GM21737 (cell line): ENCODE measurements around the gene PDIA5.
"Not testable (repeated sequence)": the region's sequence is repeated elsewhere in the genome, so short reads cannot be mapped to it uniquely, and the experiment has no call there.

Experiments used
- ATAC-seq: cut with Tn5 transposase; IDR thresholded peaks from one replicate; pipeline ENCODE4 v1.9.1; 2021; ENCODE audit warnings: mild to moderate bottlenecking, moderate library complexity; ENCODE audit not compliant: unreplicated experiment

Gene PDIA5

DNA sequence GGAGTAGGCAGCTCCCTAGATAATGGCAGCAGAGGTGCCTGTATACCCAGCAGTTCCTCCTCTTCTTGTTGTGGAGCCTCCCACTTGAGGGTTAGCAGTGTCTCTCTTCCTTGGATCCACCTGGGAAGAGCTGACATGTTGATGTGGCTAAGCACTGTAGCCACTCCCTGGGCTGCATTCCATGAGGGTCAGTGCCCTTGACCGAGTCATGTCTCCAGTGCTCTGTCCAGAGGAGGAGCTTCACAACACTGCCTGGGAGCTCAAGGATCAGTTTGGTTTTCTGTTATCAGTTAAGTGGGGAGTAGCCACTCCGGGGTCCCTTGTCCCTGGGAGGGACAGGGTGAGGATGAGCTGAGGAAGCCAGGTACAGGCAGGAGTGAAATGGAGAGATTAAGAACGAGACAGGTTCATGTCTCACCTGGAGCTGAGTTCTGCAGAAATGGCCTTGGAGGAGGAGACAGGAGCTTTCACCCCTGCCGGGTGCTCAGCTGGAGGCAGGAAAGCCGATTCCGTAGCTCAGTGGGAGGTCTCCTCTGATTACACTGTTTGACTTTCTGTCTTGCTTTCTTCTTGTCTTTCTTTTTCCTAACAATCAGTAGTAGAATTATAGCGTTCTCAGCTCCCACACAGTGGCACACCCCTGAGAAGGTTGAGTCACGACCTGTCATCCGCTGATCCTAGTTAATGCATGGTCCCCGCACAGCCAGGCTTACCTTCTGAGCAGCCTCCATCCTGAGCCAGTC lies 77.0 kb downstream of the PDIA5 start:
- no peak for ATAC-seq

DNA sequence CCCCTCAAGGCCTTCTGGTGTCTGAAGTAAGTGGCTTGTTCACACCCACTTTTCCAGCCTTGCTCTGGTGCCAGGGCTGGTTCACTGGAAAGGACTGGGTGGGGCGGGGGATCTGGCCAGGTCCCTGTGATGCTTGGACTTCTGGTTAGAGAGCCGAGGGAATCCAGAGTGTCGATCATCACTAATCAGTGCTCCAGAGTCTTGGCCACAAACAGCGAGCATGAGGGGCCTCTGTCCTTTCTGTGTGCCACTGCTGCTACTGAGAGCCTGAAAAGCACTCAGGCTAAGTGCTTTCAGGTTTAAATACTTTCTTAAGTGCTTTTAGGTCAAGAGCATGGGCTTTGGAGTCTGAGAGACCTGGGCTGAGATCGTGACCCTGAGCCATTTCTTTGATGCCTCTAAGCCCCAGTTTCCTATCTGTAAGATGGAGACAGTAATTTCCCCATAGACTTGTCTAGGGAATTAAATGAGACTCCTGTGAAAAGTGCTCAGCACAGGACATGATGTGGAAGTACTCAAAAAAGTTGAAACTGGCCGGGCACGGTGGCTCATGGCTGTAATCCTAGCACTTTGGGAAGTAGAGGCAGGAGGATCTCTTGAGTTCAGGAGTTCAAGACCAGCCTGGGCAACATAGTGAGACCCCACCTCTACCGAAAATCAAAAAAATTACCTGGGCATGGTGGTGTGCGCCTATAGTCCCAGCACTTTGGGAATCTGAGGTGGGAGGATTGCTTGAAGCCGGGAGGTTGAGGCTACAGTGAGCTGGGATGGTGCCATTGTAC lies 81.1 kb downstream of the PDIA5 start:
- ATAC-seq = no peak

DNA sequence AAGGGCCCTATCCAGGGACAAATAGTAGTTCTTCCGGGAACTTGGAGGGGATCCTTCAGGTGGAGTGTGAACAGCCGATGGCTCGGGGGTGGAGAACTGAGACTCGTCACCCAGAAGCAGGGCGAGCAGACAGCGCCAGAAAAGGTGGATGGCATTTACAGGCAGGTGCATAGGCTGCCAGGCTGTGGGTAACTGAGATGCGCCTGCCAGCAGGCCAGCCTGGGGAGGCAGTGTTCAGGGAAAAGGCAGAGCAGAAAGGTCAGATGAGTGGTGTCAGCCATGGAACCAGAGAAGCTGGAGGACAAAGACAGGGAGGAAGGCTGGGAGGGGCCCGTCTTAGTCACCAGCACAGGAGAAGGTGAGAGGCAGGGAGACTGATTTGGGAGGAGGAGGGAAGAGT lies 81.9 kb downstream of the PDIA5 start:
- no peak for ATAC-seq

DNA sequence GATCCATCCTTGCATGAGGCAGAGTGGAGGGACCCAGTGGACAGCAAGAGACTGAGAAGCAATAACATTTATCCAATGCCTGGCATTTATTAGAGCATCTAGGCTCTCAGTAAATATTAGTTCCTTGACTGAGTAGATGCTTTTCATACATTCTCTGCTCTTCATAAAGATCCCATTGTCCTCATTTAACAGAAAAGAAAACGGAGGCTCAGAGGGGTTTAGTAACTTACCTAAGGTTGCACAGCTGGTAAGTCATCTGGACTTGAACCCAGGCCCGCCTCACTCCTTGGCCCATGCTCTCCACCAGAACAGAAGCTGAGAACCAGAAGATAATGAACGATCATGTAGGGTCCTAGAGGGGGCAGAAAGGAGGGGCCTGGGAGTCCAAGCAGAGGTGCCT lies 82.7 kb downstream of the PDIA5 start:
- ATAC-seq = no peak

DNA sequence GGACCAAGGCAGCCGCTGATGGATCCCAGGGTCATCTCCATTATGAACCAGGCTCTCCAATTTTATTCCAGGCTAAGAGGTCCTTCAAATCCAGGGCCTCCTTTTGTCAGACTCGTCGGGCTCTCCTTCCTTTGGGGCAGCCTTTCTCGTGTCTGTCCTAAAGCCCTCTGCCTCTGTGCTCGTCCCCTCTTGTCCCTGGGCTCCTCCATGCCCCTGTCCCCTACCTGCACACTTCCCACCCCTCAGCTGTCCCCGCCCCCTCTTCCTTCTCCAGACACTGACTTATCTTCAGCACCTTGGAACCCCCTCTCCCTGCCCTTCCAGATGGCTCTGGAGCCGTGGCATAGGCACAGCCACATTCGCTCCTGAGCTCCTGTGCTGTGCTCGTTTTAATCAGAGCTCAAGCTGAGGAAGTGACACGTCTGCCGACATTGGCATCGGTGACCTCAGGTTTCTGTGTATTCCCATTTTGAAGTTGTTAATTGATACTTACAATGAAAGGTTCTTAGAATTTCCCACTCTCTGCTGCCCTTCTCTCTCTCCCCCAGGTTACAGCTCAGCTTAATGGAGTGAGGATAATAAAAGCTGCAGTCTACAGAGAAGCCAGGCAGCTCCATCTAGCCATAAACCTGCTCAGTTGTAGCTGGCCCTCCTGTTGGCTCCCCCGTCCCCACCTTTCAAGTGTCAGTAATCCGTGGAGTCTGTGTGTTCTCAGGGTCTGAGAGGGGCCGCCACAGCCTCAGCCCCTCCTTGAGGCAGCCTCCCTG lies 83.8 kb downstream of the PDIA5 start:
- no peak for ATAC-seq

DNA sequence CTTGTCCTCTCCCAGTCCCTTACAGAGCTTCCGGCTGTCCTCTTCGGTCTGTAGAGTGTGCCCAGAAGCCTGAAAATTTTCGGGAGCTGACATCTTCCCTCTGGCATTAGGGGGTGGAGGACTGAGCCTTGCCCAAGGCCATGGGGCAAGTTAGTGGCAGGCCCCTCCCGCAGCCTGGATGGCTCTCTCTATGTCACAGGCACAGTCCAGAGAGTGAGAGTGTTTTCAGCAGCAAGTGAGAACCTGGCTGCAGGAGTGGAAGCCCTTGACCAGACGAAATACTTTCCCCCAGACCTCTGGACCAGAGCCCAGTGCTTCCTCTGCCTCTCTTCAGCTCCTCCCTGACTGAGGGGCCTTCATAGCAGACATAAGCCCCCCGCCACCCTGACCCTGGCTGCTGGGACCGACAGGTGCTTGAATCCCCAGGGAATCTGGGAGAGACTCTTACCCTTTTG lies 84.5 kb downstream of the PDIA5 start:
- no peak for ATAC-seq

DNA sequence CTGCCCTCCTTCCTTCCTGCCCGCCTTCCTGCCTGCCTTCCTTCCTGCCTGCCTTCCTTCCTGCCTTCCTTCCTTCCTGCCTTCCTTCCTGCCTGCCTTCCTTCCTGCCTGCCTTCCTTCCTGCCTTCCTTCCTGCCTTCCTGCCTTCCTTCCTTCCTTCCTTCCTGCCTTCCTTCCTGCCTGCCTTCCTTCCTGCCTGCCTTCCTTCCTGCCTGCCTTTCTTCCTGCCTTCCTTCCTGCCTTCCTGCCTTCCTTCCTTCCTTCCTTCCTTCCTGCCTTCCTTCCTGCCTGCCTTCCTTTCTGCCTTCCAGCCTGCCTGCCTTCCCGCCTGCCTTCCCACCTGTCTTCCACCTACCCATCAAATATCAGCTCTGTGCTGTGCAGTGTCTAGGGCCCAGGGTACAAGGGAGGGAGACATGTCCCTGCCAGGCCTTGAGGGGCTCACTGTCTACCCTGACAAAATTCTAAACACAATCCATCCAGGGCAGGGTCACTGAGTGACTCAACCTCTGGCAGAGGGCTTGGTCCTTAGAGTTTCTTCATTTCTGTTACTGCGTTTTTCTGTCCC lies 85.1 kb downstream of the PDIA5 start:
- ATAC-seq = not testable (repeated sequence)

DNA sequence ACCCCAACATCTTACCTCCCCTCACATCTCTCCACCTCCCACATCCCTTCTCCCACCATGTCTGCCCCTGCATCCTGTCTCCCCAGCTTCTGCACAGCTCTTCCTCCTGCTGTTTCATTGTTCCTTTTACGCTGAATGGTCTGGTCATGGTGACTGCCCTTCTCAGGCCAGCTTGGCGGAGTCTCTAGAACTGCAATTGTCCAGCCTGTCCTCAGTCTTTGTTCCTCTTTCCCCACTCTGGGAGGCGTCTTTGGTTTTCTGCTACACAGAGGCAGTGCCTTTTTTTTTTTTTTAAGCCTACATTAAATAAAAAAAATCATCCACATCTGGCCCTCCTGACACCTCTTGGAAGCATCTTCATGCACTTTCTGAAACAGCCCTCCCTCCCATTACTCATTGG lies 85.9 kb downstream of the PDIA5 start:
- ATAC-seq = no peak

DNA sequence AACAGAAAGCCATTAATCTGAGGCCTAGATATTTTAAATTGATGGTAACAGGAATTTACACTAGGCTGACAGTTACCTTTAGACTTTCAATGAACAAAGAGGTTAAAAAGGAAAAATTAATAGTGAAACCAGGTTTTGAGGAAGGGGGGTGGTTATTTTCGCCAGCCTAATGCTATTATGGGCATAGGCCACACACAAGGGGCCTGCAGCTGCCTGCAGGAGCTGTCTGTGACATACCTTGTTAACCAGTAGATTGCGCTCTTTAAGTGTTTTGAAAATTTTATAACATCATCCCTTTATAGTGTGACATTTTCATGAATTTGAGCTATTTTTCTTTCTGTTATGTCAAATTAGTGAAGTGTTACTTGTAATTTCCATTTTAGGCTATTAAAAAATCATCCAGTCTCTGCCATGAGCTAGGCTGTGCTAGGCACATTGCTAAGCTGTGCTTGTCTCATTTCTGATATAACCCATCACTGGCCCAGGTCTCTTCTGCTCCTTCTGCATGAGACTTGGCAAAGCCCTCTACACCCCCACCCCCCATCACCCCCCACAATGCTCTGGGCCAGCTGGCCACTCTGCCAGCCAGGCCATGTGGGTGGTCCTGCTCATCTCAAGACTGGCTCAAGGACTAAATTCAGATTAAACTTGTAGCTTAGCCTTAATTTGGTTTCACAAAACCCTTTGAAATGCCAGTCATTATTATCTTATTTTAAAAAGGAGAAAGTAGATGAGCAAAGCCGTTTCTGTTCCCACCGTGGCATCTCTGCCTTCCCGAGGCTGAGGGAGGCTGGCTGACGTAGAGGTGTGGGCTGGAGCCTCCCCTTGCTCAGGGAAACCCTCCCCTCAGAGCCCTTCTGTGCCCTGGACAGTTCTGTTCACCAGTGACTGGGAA lies 86.5 kb downstream of the PDIA5 start:
- no peak for ATAC-seq

DNA sequence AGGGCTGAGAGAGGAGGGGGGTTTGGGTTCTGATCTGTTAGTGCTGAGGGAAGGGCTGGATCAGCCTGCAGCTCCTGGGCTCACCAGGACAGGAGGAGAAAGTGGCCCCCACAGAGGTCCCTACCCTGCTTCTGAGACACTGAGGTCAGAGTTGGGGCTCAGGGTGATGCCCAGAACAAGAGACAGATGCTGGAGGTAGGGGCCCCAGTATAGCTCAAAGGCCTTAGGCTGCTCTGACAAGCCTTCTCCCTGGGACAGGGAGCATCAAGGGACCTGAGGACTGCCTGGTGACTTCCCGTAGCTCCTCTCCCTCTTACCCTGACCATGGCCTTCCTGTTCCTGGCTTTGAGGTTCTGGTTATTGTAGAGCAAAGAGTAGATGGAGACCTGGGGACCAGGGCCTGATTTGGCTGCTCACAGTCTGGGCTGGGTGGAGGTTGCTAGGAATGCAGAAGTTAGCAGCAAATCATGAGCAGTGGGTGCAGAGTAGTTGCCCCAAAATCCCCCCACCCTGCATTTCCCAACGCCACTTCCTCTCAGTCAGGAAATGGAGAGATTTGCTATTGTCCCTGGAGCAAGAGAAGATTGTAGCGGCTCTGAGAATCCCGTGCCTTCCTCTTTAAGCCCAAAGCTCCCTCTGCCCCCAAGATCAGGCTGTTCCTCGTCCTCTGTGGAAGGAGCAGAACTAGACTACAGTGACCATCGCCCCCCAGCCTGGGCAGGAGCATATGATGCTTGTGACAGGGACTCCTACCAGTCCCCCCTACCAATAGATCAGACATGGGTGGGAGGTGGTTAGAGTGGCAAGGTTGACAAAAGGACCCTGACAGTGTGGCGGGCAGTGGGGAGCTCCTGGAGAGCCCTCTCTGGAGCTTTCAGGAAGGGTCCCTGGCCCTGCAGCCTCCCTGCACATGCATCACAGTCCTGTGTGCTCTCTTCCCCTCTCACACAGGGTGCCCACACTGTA lies 87.5 kb downstream of the PDIA5 start:
- no peak for ATAC-seq

DNA sequence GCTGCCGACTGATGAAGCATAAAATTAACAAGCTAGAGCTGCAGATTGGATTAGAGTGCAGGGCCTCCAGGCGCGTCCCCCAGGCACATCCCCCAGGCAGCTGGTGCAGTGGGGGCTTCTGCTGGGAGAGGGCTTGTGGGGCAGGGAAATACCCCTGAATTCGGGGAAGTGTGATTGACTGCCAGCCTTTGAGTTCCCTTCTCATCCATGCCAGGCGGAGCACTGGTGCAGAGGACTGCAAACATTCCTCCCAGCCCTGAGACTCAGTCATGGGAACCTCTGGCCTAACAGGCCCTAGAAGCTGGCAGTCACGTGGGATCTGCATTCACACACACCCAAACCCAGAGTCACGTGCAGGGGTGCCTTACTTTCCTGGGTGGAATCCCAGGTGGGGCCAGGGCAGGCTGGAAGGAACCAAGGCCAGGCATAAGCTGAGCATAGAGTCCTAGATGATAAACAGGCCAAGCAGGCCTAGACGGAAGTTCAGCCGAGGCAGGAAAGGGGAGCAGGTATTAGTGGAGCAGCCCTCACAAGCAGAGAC lies 88.7 kb downstream of the PDIA5 start:
- no peak for ATAC-seq

DNA sequence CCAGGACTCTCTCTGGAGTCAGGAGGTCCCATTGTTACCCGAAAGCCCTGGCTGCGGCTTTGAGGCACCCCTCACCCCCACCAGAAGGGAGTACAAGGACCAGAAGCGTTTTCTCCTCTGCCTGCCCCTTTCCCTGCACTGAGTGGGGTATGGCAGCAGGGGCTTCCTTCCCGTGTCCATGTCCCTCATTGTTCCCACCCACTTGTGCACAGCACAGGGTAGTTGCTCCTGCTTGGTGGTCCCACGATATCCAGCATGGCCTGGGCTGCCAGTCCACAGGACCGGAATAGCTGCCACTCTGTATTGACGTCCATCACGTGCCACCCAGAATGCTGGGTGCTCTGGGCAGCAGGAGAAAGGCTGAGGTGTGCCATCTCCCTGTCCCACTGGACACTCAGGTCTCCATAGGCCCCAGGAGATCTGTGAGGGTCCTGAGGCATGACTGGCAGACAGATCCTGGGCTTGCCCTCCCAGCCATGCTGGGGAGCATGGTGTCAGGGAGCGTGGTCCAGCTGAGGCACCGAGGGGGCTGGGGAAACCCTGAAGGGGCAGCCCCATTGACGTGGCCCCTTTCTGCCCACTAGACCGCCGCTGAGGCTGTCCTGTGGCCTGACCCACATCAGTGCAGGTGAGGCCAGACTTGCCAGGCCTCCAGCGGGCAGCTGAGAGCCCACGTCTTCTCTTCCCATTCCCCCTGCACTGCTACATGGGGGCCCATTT lies 89.6 kb downstream of the PDIA5 start:
- ATAC-seq = no peak

DNA sequence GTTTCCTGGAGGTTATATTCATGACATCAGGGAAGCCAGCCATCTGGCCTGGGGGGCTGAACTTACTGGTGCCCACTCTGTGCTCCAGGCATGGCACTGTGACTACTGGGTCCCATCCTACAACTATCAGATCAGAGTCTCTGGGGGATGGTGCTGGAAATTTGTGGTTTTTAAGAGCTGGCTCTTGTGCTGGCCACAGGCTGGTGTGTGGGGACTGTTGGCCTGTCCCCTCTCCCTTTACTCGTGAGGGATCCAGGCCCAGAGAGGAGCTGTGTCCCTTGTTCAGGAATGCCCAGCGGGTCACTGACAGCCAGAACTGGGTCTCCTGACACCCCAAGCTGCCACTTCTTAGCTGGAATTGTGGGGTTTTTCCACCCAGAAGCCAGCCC lies 90.4 kb downstream of the PDIA5 start:
- no peak for ATAC-seq

DNA sequence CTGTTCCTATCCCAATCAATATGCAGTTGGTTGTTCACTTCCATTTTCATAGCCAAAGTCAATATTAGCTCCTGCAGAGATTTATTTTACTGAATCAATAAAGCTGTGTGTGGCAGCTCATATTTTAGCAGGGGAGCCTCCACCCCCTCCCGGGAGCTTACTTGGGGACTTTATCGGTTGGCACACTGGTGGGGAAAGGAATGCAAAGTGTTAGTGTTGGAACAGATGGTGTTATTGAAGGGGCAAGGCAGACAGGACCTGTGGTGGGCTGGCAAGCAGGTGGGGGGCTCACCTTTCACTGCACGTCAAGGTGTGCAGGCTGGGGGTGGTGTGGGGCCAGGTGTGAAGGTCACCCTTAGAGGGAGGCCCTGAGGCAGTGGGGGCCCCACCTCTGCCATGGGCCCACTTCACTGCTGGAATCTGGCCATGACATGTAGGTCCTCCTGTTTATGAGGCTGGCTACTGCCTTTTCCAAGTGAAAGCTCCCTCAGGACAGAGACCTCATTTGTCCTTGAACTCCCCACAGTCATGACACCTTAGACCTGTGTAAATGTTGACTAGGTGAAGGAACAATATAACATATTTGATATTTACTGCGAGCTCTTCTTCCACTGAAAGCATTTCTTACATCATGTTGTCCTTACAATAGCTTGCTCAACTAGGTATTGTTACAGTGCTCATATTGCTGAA lies 90.9 kb downstream of the PDIA5 start:
- ATAC-seq = no peak

DNA sequence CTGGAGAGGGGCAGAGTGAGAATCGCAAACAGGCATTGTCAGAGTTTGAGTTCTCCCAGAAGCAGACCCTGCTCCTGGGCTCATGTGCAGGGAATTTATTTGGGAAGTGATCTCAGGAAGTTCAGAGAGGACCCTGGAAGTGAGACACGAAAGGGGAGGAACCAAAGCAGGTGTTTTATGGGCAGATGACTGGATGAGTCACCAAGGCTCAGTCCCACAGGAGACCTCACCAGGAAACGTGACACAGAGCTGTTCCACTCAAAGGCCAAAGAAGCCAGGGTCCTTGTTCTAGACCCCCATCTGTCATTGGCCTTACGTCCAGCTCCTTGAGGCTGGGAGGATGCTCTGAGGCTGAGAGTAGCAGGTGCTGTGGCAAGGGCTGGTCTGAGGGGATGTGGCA lies 91.5 kb downstream of the PDIA5 start:
- ATAC-seq = no peak

DNA sequence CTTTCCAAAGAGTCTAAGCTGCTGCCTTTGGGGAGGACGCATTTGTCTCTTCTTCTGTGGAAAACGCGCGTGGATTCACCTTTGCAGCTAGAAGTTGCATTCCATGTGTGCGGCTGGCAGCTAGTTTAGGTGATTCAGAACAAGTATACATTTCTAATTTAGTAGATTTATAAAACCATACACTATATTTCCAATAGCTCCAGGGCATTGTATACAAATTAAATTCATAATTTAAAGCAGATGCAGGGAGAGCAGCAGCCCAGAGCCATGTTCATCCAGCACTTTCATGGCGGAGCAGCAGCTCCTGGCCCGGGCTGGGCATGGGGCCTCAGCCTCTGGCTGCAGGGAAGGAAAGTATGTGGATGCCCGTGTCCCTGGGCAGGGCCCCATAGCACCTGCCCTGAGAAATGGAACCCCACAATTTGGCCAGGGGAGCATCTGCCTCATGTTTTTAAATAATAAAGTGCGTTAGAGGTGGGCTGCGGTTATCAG lies 92.1 kb downstream of the PDIA5 start:
- no peak for ATAC-seq

DNA sequence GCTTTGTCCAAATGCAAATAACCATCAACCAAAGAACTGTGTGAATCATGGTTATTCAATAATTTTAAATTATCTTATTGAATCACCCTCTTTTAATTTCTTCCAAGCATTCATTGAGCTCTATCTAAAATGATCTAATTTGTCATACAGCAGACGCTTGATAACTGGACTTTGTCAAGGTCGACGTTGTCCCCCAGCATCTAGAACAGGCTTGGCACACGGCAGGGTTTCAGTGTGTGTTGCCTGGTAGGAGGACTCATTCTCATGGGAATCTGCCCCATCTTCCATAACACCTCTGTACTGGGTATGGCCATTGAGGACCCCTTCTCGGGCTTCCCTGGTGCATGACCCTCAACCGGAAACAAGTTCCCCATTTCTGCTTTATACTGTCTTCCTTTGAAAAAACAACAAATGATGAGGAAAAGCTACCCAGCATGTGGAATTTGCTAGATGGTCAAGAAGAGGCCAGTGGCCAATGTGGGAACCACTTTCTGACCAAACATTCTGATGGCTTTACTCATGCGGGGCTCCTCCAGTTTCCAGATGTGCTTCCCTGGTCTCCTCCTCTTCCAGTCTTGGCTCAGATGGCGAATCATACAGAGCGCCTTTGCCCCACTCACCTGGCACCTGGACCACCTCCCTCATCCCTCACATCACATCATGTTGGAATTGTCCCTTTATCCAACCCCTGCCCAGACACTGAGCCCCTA lies 93.3 kb downstream of the PDIA5 start:
- no peak for ATAC-seq
